Measurements from ENCODE around the gene DEDD2. TPM values are rescaled to one million over a fixed set of nuclear protein-coding genes. Genes with fewer than 3 reads are reported as not detected.

DEDD2 gene
- total RNA-seq, 1 donor from 2014 or later = 15.8 TPM

DNA sequence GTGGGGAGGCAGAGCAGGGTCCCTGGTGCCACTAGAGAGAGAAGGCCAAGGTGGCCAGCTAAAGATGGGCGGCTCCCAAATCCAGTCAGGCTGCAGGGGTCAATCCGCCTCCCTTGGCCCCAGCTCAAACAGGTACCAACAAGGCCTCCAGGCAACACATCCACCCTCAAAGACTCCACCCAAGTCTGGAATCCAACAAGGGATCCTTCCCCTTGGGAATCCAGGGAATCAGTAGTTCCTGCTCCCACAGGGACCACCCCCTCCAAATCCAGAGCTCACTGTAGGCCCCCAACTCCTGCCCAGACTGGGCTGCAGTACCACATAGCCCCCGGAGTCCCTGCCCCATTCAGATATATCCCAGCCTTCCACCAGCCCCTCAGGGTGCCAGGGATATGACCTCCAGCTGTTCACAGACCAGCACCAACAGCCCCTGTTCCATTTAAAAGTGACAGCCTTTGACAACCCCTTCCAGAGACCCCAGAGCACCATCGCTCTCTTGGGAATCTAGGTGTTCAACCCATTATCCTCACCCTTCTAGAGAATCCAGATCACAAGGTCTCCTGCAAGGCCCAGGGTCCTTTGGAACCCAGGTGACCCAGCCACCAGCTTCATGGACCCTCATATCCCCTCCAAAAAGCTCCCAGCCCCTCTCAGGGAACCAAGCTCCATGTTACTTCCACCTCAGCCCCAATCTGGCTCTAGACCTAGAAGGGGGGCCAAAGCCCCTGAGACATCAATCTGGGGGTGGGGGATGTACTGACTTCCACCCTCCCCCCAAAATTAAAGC is 34.3 kb upstream of the DEDD2 start:
- TF ChIP-seq, protein P1, sequence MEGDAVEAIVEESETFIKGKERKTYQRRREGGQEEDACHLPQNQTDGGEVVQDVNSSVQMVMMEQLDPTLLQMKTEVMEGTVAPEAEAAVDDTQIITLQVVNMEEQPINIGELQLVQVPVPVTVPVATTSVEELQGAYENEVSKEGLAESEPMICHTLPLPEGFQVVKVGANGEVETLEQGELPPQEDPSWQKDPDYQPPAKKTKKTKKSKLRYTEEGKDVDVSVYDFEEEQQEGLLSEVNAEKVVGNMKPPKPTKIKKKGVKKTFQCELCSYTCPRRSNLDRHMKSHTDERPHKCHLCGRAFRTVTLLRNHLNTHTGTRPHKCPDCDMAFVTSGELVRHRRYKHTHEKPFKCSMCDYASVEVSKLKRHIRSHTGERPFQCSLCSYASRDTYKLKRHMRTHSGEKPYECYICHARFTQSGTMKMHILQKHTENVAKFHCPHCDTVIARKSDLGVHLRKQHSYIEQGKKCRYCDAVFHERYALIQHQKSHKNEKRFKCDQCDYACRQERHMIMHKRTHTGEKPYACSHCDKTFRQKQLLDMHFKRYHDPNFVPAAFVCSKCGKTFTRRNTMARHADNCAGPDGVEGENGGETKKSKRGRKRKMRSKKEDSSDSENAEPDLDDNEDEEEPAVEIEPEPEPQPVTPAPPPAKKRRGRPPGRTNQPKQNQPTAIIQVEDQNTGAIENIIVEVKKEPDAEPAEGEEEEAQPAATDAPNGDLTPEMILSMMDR (IDR thresholded peaks at IDR 0.05; ENCODE audit: borderline replicate concordance) = no peak
- Histone ChIP-seq H3K4me3 (peak overlapping the region; percentile 97), H3K4me1 (peaks cover 97% of the 10 kb centered on the region), H3K36me3 (peaks cover 20% of the 10 kb centered on the region), H3K27me3 (ENCODE audit: low read depth) (no peaks in the 10 kb centered on the region), H3K27ac (replicated peaks) (peak overlapping the region; percentile 99), H3K9me3 (replicated peaks) (no peaks in the 10 kb centered on the region)
- intact Hi-C loops (cut with micrococcal nuclease) = loop anchor here (5.0 kb wide), 1 partner anchor 36 kb away; no protein-coding TSS in a partner anchor
- DNase-seq = no peak

DNA sequence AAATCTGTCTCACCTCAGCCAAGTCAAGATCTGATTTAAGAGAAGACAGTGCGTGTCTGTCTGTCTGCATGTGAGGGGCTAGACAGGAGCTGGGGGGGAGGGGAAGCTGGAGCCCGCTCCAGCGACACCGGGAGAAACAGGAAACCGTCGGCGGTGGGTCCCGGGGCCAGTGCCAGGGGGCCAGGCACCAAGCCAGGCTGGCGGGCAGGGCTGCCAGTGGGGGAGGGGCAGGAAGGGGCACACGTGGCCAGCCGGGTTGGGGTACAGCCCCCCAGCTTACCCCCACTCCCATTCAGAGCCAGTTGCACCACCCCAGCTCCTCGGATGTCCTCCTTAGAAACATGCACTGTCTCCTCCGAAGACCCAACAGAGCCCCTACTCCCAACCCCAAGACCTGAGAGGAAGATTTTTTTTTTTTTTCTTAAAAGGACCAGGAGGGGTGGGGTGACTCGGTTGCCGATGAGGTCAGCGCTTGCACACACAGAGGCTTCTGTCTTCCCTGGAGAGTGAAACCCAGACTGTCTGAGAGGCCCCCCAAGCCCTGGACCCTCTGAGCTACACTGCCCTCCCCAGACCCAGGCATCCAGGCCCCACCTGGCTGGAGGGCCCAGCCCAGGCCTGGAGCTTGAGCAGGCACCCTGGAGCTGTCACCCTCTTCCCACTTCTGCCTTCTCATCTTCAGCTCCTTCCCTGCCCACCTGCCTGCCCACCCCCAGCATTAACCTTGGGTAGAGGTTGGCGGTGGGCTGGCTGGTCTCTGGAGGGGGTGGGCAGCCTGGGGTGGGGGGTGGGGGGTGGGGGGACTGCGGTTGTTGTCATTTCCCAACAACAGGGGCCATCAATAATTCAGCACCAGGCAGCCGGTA is 33.4 kb upstream of the DEDD2 start:
- H3K4me3 ChIP-seq = peak overlapping the region; percentile 97
- H3K4me1 ChIP-seq = peaks cover 97% of the 10 kb centered on the region
- H3K9me3 ChIP-seq (replicated peaks) = no peaks in the 10 kb centered on the region
- intact Hi-C loops (cut with micrococcal nuclease) = loop anchor here (5.0 kb wide), 1 partner anchor 36 kb away; no protein-coding TSS in a partner anchor
- H3K27me3 ChIP-seq (ENCODE audit: low read depth) = no peaks in the 10 kb centered on the region
- DNase-seq = peak; percentile 46
- TF ChIP-seq, protein P1 (IDR thresholded peaks at IDR 0.05; ENCODE audit: borderline replicate concordance) = no peak
- peaks cover 20% of the 10 kb centered on the region for H3K36me3 ChIP-seq
- H3K27ac ChIP-seq (replicated peaks) = peak overlapping the region; percentile 99

GRCh38 chr19:42250183-42250665 is 32.7 kb upstream of the DEDD2 start:
- Histone ChIP-seq H3K27me3 (ENCODE audit: low read depth) (no peaks in the 10 kb centered on the region), H3K36me3 (peaks cover 20% of the 10 kb centered on the region), H3K4me3 (peak overlapping the region; percentile 97), H3K9me3 (replicated peaks) (no peaks in the 10 kb centered on the region), H3K4me1 (peaks cover 97% of the 10 kb centered on the region), H3K27ac (replicated peaks) (peak overlapping the region; percentile 99)
- TF ChIP-seq, protein P1 (IDR thresholded peaks at IDR 0.05; ENCODE audit: borderline replicate concordance) = no peak
- intact Hi-C loops (cut with micrococcal nuclease) = loop anchor here (5.0 kb wide), 1 partner anchor 37 kb away; no protein-coding TSS in a partner anchor
- DNase-seq = no peak

DNA sequence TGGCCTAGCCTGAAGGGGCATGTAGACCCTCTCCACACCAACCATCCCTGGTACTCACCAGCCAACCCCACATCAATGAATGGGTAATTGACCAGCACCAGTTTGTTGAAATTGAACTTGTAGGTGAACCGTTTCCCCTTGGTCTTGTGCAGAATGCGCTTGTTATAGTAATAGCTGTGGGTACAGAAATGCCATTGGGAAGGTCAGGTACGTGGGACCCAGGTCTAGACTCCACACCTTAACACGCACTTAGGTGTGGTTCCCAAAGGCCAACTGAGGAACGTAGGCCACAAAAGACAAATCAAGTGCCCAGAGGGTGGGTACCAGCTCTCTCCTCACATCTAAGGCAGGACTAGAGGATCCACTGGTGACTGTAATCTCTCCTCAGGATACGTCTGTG is 32.3 kb upstream of the DEDD2 start:
- Histone ChIP-seq H3K4me3 (peak overlapping the region; percentile 97), H3K4me1 (peaks cover 99% of the 10 kb centered on the region), H3K36me3 (peaks cover 20% of the 10 kb centered on the region), H3K27ac (replicated peaks) (peak overlapping the region; percentile 99), H3K27me3 (ENCODE audit: low read depth) (no peaks in the 10 kb centered on the region), H3K9me3 (replicated peaks) (no peaks in the 10 kb centered on the region)
- intact Hi-C loops (cut with micrococcal nuclease) = loop anchor here (5.0 kb wide), 1 partner anchor 38 kb away; no protein-coding TSS in a partner anchor
- TF ChIP-seq, protein P1 (IDR thresholded peaks at IDR 0.05; ENCODE audit: borderline replicate concordance) = no peak
- DNase-seq = no peak

DNA sequence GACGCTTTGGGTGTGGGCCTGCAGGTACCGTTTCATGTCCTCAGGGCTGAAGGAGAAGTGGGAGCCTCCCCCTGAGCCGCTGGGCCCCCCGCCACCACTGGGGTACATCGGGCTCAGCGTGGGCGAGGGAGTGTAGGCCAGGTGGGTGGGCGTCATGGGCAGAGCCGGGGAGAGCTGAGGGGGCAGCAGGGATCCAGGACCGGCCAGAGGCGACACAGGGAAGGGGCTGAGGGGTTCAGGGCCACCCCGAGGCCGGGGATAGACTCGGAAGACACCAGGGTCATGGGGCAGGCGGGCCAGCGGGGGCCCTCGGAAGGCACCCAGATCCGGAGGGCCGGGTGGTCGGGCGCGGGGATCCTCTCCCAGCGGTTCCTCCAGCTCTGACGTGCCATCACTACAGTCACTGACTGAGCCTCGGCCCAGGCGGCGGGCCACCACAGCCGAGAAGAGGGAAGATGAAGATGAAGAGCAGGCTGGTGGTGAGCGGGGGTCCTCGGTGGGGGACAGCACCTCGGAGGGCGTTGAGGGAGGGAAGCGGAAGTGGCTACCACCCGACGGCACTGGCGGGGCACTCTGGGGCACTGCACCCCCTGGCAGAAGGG is 31.8 kb upstream of the DEDD2 start:
- peaks cover 94% of the 10 kb centered on the region for H3K4me1 ChIP-seq
- intact Hi-C loops (cut with micrococcal nuclease) = no loop called here

More for the DNA sequence above, 31.8 kb upstream of the DEDD2 start:
- no peak for DNase-seq
- Histone ChIP-seq H3K4me3 (no peak overlapping the region), H3K36me3 (peaks cover 20% of the 10 kb centered on the region), H3K9me3 (replicated peaks) (no peaks in the 10 kb centered on the region), H3K27me3 (ENCODE audit: low read depth) (no peaks in the 10 kb centered on the region), H3K27ac (replicated peaks) (peak overlapping the region; percentile 99)
- TF ChIP-seq, protein P1 (IDR thresholded peaks at IDR 0.05; ENCODE audit: borderline replicate concordance) = no peak

Measured in left ventricle myocardium inferior (tissue), 1 donor.